ENCODE results near the gene WWTR1. TPM values are rescaled to one million over a fixed set of nuclear protein-coding genes. Genes with fewer than 3 reads are reported as not detected.

WWTR1 gene
- total RNA-seq, 1 donor from 2014 or later = 8.0 TPM

DNA sequence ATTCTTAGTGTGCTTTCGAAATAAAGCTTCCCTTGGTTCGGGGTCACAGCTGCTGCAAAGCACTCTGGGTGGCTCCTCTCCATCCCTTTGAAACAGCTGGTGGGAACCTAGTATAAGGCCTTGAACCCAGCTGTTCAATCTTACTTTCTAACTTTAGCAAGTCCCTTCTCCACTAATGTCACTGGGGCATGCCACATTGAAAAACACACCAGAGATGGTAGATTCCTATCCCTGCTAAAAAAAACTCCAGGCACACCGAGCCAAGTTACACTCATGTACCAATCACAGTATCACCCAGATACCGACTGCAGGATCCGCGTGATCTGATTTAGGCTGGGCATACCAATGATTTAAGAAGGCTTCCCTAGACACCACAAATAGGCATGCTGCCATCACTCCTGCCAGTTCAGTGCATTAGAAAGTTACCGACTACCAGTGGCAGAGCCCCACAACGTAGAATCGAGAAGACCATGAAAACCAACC lies 65.0 kb downstream of the WWTR1 start:
- no peak for DNase-seq

DNA sequence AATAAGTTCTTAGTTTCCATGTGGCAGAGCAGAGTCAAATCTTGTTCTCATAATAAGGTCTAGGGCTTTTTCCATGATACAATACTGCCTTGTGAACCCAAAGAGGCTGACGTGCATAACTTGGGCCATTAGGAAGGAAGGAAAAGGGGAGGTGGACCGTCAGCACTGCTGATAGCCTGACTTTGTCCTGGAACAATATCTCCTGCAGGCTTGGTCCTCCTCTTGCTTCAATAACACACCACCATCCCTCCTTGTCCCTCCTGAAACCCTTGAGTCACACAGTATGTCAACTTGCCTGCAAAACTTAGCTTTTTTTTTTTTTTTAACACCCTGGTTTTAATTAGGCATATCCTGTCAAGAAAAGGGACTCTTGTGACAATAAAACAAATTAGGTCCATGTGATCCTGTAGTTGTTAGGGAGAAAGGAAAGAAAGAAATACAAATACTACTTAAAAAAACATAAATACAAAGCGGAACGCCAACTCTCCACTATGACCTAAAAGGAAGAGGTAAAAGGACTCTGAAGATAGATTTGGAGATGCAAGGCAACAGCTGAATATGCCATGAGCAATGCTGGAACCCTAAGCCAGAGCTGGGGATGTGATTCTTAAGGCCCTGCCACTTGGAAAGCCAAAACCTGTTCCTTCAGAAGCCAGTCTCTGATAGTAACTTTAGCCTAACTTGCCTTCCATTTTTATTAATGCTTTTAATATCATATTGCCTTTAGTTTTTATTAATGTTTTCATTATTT lies 67.0 kb downstream of the WWTR1 start:
- no peak for DNase-seq

DNA sequence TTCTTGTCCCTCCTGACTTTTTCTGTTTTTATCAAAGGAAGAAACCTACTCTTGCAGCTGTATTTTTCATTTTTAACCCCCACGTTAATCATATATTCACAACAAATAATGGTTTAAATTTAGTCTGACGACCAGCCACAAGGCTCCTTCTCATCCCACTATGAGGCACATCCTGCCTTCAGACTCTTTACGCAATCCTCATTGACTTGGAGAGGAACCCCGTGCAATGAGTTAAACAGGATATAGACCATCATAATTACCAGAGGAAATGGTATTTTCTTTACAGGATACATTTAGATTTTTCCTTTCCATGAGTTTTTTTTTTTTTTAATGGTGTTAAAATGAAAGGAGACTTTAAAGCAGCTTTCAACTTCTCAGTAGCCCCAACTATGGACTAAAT lies 68.5 kb downstream of the WWTR1 start:
- no peak for DNase-seq

DNA sequence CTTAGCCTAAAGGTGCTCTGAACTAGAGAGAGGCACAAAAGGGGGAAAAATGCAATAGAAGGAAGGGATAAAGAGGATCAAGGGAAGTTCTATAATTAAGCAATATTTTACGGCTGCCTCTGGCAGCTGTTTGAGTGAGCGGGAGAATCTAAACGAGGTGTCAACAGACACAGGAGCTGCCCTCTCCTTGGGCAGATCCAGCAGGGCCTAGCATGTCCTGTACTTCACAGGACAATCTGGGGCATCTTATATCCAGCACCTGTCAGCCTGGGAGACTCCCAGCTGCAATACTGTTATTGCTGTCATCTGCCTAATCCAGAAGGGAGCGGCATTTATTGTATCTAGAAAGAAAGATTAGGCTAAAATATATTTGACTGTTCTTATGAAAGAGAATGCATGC lies 68.9 kb downstream of the WWTR1 start:
- no peak for DNase-seq

DNA sequence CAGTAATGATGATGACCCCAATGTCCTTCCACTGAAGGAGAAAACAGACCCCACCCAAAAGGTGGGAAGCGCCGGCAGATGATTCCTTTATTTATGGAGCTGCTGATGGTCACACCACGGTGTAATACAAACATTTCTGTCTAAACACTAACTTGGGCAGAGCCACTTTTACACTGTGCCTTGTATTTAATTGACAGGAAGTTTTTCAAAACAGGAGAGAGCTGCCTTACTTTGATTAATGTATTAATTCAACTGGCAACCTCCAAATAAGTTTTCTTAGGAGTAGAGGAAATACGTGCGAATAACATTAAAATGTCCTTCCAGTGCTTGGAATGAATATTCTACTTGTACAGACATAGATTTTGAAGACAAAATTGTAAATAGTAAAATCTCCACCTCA lies 70.4 kb downstream of the WWTR1 start:
- no peak for DNase-seq

DNA sequence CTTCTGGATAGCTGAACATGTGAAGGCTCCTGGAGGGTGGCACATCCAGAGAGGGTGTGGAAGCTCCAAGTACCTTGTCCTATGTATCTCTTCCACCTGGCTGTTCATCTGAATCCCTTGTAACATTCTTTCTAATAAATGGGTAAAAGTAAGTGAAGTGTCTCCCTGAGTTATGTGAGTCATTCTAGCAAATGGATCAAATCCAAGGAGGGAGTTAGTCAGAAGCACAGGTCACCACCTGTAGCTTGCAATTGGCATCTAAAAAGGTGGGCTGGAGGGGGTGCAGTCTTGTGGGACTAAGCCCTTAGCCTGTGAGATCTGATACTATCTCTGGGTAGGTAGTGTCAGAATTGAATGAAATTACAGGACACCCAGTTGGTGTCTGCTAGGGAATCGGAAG lies 71.0 kb downstream of the WWTR1 start:
- DNase-seq = no peak

DNA sequence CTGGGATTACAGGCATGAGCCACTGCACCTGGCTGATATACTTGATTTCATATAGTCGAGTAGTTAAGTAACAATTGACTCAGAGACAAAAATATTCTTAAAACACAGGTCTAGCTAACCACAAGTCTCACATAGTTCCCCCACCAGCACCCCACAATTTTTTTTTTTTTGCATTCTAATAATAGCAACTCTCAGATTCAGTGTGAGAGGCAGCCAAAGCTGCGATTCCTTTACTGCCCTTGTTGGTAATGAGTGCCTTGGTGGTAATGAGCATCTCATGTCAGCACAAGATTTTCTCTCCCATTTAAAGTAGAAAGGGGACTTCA lies 72.5 kb downstream of the WWTR1 start:
- no peak for DNase-seq

DNA sequence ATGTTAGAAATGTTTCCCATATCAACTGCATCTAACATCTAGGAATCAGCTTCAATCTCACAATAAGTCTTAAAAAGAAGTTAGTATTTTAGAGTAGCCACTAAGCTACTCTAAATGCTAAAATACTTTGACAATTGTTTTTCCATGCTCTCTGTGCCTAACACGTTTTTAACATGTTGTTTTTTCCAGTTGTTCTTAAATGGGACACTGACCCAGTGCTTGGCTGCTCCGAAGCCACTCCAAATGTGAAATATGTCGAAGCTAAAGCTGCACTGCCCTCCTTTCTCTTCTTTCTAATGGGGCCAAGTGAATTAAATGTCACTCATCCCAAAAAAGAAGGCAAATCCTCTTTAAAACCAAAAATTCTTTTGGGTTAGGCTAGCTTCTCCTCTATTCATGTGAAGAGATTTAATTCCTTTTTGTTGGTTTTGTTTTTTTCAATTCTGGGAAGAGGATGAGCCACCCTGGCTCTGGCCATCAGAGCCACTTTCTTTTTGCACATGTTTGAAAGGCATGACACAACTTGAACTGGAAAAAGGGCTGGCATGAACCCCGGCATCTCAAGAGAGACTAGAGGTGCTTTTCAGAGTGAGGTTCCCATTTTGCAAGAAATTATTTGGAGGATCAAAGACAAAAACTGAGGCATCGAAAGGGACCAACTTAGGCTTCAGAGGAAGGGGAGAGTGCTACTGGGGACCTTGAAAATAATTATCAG lies 73.7 kb downstream of the WWTR1 start:
- DNase-seq = no peak

DNA sequence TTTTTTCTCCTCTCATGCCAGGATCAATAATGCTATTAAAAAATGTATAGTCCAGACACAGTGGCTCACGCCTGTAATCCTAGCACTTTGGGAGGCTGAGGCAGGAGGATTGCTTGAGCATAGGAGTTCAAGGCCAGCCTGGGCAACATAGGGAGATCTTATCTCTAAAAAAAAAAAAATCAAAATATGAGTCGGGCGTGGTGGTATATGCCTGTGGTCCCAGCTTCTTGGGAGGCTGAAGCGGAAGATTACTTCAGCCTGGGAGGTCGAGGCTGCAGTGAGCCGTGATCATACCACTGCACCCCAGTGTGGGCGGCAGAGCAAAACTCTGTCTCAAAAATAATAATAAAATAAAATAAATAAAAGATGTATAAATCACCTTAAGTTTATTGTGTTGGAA lies 75.4 kb downstream of the WWTR1 start:
- DNase-seq = no peak

DNA sequence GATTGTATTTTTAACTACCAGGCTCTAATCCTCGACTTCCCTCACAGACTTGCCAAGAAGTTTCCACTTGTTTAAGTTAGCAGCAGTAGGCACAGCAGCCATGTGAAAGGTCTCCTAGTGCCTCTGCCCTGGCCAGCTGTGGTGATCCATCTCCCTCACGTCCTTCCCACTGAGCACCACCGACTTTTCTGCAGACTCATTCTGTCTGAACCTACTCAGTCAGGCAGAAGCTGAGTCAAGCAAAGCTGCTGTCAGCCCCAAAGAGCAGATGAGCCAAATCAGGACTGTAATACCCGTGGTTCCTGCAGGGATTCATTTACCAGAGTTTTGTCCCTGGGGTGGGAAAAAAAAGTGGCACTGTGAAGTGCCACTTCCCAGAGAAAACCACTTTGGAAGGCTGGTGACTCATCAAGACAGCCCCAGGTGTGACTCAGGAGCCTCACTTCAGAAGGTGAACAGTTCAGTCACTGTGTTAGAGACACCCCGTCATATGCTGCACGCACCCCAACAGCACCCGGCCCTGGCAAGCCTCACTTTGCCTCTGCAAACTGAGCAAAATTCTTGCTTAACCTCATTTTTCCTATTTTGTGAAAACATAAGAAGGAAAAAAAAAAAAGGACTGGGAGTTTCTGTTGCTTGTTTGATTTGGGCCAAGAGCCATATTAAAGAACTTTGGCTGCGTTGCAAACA lies 76.0 kb downstream of the WWTR1 start:
- DNase-seq = peak; percentile 47

DNA sequence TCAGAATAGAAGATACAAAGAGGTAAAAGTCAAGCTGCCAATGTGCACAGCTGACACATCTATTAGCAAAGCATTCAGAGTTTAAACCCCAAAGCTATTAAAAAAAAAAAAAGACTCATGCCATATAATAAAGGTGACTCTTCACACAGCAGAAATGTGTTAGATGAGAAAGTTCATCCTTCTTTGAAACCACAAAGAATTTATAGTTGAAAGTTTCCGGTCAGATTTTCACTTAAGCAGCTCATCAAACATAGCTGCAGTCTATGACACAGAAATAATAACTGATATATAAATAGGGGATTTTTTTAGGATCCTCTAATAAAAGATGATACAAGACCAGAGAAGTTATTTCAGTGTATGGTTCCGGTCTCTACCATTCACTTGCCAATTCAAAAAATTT lies 76.6 kb downstream of the WWTR1 start:
- no peak for DNase-seq

DNA sequence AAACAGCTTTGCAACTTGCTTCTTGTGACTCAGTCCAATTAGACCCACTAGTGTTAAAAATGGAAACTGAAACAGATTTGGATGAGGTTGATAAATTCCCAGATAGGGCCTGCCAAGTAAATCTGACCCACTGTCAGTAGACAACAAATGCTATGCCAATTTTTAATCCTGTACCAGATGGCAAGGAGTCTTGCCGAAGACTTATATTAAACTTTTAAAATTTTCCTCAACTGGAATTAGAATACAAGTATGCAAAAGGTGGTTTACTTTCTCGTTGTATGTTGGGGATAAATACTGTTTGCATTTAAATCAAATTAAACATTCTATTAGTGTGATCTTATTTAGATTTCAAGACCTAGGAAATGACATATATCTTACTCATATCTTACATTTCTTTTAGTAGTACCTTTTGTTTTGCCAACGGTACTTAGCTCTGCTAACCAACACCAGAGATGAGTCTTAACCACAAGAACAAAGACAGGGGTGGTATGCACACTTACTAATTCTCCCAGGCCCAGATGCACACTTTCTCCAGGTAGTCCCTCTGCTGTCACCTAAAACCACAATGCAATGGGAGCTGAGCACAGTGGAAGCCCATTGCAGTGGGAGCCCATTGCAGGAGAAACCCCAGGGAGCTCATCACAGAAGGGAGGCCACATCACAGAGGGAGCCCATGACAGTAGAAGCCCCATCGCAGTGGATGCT lies 77.8 kb downstream of the WWTR1 start:
- DNase-seq = no peak

DNA sequence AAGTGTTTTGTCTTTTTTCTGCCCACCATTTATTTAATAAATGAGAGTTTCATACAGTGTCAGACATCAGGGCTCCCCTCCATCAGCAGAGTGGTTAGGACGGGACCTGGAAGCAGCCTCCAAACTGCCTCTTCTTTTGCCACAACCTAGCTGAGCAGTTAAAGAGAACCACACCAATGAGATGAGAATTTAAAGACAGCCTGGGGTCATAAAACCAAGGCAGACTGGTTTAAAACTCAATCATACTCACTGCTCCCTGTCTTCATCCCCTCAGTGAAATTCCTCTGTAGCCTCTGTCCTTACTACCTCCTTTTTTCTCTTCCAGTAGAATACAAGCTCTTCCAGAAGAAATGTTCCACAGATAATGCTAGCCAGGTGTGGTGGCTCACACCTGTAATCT lies 78.7 kb downstream of the WWTR1 start:
- no peak for DNase-seq

DNA sequence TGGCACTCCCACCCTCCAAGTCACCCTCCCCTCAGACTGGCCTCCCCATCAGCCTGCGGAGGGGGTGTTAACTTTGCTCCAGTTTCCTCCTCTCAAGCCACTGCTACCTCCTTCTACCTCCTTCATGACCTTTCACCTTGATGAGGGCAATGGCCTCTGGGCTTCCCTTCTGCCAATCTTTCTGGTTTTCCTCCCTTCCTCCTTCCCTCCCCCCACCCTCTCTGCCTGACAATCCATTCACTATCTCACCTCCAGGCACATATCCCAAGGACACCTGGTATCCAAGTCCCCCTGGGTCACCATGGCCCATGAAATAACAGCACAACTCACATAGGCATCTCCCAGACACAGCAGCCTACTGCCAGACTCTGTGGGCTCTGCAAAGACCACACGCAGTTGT lies 80.0 kb downstream of the WWTR1 start:
- DNase-seq = no peak

DNA sequence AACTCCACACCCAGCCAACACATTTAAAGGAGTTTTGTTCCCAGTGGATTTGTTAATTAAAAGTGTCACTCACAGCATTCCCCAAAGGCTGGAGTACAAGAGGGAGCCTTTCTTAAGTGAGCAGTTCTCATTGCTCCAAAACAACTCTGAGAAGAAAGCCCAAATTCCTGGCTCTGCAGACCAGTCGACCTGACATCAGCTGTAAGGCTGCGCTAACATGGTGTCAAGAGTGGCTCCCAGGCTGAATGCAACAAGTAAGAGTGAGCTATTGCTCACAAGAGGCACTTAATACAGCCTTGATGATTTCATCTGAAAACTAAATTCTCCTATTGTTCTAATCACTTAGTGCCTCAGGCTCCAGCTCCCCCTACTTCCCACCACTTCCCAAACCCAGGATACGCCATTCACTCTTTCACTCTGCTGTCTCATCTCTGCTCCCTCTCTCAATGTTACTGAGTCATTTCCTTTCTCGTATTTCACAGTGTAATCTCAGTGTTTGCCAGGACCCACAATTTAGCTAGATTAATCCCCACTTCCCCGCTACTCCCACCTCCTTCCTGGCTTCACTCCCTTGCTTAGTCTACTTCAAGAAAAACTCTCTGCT lies 81.8 kb downstream of the WWTR1 start:
- no peak for DNase-seq

DNA sequence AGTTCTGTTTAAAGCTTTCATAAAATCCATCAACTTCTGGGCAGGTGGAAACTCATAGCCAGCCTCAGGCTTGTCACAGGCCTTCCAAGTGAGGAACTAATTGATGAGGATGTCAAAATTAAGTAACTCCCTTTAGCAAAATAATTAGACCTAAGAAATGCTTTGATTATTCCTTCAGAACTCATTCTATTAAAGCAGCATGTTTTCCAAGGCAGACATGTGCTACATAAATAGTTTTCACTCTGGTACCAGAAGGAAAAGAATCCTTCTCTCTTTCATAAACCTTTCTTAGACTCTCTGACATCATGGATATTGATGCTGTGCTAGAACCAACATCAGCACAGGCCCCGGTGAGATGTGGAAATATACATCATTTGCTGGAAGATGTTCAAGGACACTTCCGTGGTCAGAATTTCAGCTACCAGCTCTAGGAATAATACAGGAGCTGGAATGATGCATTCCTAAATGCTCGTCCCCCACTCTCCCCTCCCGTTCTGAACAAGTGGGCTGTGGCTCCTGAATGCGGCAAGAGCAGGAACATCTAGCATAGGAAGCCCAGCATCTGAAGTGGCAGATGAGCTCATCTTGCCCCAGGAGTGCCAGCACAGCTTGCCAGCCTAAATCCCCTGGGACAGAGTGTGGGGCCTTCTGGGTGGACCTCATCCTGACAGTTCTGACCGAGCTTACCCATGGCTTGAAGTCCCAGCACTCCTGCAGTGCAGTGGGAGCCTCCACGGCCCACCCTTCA lies 82.4 kb downstream of the WWTR1 start:
- DNase-seq = no peak

DNA sequence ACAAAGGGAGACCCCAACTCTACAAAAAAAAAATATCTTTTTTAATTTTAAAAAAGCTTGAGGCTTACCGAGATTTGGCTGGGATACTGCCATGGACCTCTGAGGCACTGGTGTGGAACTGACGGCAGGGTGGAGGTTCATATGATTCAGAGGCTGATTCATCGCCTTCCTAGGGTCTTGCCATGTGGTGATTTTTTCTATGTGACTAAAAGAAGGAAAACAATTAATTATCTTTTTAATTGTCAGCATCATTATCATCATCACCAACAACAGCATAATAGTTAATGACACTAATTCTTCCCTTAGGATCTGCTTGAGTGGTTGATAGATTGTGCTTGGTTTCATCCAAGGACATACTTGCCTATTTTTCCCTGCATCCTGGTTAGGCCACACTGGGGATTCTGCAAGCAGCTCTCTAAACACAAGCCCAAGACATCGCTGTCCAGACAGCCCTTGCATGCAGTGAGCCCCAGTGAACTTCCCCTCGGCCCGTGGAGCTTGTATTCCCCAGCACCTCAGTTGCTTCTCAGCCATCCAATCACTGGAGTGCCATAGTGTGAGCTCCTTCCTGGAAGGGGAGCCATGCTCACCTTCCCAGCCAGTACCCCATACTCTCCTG lies 84.9 kb downstream of the WWTR1 start:
- DNase-seq = no peak

DNA sequence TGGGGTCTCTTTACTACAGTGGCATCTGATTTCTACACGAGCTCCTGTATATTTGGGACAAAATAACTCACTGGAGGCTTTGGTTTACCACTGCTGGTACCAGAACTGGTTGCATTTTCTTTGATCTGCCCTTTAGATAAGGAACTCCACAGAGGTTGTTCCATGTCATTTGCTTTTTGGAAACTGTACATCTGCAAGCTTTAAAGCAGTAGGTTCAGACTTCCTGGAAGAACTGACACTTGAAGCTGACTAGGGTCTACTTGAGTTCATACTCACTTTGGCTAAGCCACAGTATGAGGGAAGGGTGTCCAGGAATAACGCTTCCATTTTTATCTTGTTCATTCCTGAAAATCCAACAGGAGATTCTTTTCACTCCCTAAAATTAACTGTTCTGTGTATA lies 86.4 kb downstream of the WWTR1 start:
- DNase-seq = no peak

DNA sequence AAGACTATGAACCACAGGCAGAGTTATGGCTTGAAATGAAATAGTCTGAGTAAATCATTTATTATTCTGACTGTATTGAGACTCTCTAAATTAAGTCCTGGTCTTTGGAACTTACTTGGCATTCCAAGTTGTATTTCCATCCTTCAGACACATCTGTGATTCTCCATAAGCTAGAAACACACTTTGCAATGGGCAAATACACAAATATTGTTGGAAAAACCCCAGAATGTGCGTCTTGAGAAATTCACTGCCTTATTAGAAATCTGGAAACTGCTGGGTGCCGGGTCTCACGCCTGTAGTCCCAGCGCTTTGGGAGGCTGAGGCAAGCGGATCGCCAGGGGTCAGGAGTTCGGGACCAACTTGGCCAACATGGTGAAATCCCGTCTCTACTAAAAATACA lies 87.8 kb downstream of the WWTR1 start:
- no peak for DNase-seq

DNA sequence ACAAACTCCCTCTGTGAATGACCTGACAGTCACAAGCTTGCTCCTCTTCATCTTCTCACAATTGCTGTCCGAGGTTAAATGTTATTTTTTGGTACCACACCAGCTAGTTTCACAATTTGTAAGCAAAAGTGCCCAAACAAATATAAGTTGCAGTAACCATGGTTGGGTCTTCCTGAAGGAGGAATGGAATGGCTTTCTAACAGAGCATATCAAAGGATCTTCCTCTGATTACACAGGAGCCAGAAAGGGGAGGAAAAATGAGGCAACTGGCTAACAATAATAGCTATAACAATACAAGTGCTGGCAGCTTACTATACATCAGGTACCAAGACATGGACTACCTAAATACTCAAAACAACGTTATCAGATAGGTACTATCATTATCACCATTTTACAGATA lies 90.4 kb downstream of the WWTR1 start:
- no peak for DNase-seq

DNA sequence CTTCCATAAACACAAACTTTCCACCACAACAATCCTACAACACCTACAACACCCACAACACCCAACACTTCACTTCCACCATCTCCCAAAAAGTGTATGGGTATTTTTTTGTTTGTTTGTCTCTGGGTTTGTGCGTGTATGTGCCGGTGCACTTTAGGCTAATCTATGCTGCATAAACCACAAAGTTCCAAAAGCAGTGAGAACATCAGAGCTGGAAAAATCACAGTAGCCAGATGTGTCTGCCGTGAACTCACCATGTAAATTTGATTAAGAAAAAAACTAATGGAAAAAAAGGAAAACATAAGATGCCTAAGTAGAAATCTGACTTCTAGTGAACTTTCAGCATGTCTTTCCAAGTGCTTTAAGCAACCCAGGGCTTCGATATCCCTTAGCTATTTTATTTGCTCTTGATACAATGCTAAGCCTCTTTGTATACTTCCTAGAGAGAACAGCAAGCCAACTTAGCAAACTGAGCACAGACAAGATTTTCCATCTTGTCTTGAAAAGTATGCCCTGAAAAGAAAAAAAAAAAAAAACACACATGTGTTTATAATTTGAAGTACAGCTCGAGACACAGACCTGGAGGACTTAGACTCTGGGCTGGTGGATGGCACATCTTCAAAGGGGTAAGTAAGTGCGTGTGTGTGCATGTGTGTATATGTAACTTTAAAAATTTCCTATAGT lies 91.4 kb downstream of the WWTR1 start:
- DNase-seq = no peak
